Loucy (cell line): ENCODE measurements around the gene STPG4.

Source experiments
- H2AFZ ChIP-seq: fragments of 200-600 bp; sonication (generic); 2 replicates; pipeline ENCODE4 v1.6.0; 2016; ENCODE audit warnings: antibody characterized with exemption, mild to moderate bottlenecking, low read length, moderate library complexity
- H3F3A ChIP-seq: fragments of 200-600 bp; 2 replicates; pipeline ENCODE4 v1.6.0; 2016; ENCODE audit warnings: antibody characterized with exemption, low read depth, mild to moderate bottlenecking
- H3K27me3 ChIP-seq: fragments of 200-600 bp; sonication (generic); 2 replicates; pipeline ENCODE4 v1.6.1; 2014; ENCODE audit warnings: low read length, mild to moderate bottlenecking; ENCODE audit not compliant: insufficient read depth, poor library complexity, severe bottlenecking
- H3K36me3 ChIP-seq: fragments of 200-600 bp; sonication (generic); 2 replicates; pipeline ENCODE4 v1.6.1; 2016; ENCODE audit warnings: low read length; ENCODE audit not compliant: insufficient read depth
- H3K4me1 ChIP-seq: fragments of 200-600 bp; sonication (generic); 2 replicates; pipeline ENCODE4 v1.5.1; 2014; ENCODE audit warnings: low read length, mild to moderate bottlenecking; ENCODE audit not compliant: insufficient read depth, poor library complexity, severe bottlenecking
- H3K4me2 ChIP-seq: fragments of 200-600 bp; sonication (generic); 2 replicates; pipeline ENCODE4 v1.6.0; 2014; ENCODE audit warnings: antibody characterized with exemption, low read length, low read depth, mild to moderate bottlenecking; ENCODE audit not compliant: poor library complexity, severe bottlenecking
- H3K4me3 ChIP-seq: fragments of 200-600 bp; sonication (generic); 2 replicates; pipeline ENCODE4 v1.5.1; 2014; ENCODE audit warnings: low read length, mild to moderate bottlenecking, mixed read lengths; ENCODE audit not compliant: poor library complexity, severe bottlenecking
- H3K79me2 ChIP-seq: fragments of 200-600 bp; sonication (generic); 2 replicates; pipeline ENCODE4 v1.6.1; 2014; ENCODE audit warnings: low read length; ENCODE audit not compliant: insufficient read depth
- H3K9ac ChIP-seq: fragments of 200-600 bp; sonication (generic); 2 replicates; pipeline ENCODE4 v1.6.0; 2014; ENCODE audit warnings: mild to moderate bottlenecking, low read depth, low read length, moderate library complexity; ENCODE audit not compliant: poor library complexity, severe bottlenecking
- H3K9me2 ChIP-seq: fragments of 200-600 bp; sonication (generic); replicated peaks from 2 replicates; pipeline ENCODE4 v1.6.1; 2016; ENCODE audit warnings: low read depth, low read length, mixed read lengths
- H3K9me3 ChIP-seq: fragments of 200-600 bp; sonication (generic); 2 replicates; pipeline ENCODE4 v1.6.1; 2014; ENCODE audit warnings: mild to moderate bottlenecking, antibody characterized with exemption, low read length, low read depth; ENCODE audit not compliant: insufficient read depth
- H4K20me1 ChIP-seq: fragments of 200-600 bp; sonication (generic); 2 replicates; pipeline ENCODE4 v1.6.0; 2014; ENCODE audit warnings: antibody characterized with exemption, low read length, mild to moderate bottlenecking; ENCODE audit not compliant: insufficient read depth, poor library complexity, severe bottlenecking
- EZH2phosphoT487 ChIP-seq: fragments of 200-600 bp; IDR thresholded peaks from 2 replicates; pipeline ENCODE4 v1.6.1; 2018; ENCODE audit warnings: antibody characterized with exemption, mild to moderate bottlenecking, moderate library complexity, borderline replicate concordance
- TF ChIP-seq, protein P1 (sequence below): fragments of 200-600 bp; sonication (generic); conservative IDR thresholded peaks from 2 replicates; pipeline ENCODE4 v1.5.1; 2014; ENCODE audit warnings: mild to moderate bottlenecking, antibody characterized with exemption, low read length

Gene STPG4

DNA sequence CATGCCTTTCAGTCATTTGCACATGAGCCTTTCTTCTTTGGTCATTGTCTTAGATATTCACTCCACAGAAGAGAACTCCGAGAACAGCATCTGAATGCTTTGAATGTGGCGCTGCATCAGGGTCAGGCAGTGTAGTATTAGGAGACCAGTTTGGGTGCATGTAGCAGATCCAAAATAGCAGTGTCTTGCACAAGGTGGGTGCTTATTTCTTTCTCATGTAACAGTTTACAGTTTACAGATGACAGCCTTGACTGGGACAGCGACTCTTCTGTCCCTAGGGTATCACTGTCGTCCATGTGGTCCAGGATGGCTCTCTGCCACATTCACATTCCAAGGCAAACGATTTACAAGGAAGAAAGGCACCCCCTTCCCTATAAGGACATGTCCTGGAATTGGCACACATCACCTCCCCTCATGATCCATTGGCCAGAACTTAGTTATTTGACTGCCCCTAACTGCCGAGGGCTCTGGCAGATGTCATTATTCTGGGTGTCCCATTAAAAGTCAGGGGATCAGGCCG is 101.0 kb downstream of the STPG4 start:
- no peaks in the 10 kb centered on the region for H3K79me2 ChIP-seq
- TF ChIP-seq EZH2phosphoT487, result no peak
- TF ChIP-seq, protein P1, sequence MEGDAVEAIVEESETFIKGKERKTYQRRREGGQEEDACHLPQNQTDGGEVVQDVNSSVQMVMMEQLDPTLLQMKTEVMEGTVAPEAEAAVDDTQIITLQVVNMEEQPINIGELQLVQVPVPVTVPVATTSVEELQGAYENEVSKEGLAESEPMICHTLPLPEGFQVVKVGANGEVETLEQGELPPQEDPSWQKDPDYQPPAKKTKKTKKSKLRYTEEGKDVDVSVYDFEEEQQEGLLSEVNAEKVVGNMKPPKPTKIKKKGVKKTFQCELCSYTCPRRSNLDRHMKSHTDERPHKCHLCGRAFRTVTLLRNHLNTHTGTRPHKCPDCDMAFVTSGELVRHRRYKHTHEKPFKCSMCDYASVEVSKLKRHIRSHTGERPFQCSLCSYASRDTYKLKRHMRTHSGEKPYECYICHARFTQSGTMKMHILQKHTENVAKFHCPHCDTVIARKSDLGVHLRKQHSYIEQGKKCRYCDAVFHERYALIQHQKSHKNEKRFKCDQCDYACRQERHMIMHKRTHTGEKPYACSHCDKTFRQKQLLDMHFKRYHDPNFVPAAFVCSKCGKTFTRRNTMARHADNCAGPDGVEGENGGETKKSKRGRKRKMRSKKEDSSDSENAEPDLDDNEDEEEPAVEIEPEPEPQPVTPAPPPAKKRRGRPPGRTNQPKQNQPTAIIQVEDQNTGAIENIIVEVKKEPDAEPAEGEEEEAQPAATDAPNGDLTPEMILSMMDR, result no peak
- no peak overlapping the region for H3K9ac ChIP-seq
- H4K20me1 ChIP-seq, result no peaks in the 10 kb centered on the region
- no peak overlapping the region for H3K4me2 ChIP-seq
- peaks cover 5% of the 10 kb centered on the region for H3K4me1 ChIP-seq
- no peak overlapping the region for H2AFZ ChIP-seq
- no peak overlapping the region for H3K4me3 ChIP-seq
- H3K9me3 ChIP-seq, result no peaks in the 10 kb centered on the region
- no peaks in the 10 kb centered on the region for H3K27me3 ChIP-seq
- H3K36me3 ChIP-seq, result peaks cover 13% of the 10 kb centered on the region; the same call in 1 of the 2 replicates
- no peaks in the 10 kb centered on the region for H3K9me2 ChIP-seq
- H3F3A ChIP-seq, result no peaks in the 10 kb centered on the region

DNA sequence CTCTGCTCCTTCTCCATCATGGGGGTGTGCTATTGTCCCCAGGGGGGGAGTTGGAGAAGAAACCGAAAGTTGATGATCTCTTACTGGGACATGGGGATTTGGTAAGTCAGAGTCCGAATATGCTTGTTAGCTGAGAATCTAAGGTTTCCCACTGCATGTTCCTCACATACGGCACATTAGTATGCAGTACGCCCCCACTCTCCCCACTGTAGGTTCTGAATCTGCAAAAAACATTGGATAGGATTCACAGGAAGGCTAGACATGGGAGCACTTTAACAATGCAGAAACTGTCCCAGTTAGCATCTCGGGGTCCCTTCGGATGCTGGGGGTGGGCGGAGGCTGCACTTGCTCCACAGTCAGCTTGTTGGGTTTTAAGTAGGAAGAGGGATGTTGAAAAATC is 102.3 kb downstream of the STPG4 start:
- Histone ChIP-seq H3K4me3 (no peak overlapping the region), H3K9me2 (no peaks in the 10 kb centered on the region), H3K36me3 (peaks cover 13% of the 10 kb centered on the region; the same call in 1 of the 2 replicates)

DNA sequence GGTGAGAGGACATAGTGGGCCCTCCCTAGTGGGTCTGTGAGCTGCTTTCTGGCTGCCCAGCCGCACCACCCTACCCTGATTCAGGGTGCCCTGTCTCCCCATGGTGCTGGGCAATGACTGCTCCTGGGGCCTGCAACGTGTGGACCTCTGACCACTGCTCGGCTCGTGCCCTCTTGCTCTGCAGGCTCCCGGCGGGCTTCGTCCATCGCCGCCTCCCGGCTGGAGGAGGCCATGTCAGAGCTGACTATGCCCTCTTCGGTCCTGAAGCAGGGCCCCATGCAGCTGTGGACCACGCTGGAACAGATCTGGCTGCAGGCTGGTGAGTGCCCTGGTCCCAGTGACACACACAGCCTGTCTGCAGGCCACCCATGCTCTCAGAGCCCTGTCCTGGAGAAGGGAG is 103.5 kb downstream of the STPG4 start:
- Histone ChIP-seq H3K9ac (no peak overlapping the region), H2AFZ (no peak overlapping the region), H3F3A (no peaks in the 10 kb centered on the region), H3K9me3 (no peaks in the 10 kb centered on the region), H3K36me3 (peaks cover 22% of the 10 kb centered on the region; the same call in 1 of the 2 replicates), H3K4me2 (no peak overlapping the region), H4K20me1 (no peaks in the 10 kb centered on the region), H3K4me3 (no peak overlapping the region), H3K27me3 (no peaks in the 10 kb centered on the region), H3K9me2 (no peaks in the 10 kb centered on the region), H3K79me2 (no peaks in the 10 kb centered on the region), H3K4me1 (no peaks in the 10 kb centered on the region)
- no peak for TF ChIP-seq EZH2phosphoT487
- TF ChIP-seq, protein P1, result no peak

More for the DNA sequence above, 102.3 kb downstream of the STPG4 start:
- H3K9me3 ChIP-seq, result no peaks in the 10 kb centered on the region
- no peaks in the 10 kb centered on the region for H3K27me3 ChIP-seq
- H3K4me1 ChIP-seq, result no peaks in the 10 kb centered on the region
- no peak for TF ChIP-seq EZH2phosphoT487
- TF ChIP-seq, protein P1, result no peak
- H4K20me1 ChIP-seq, result no peaks in the 10 kb centered on the region
- no peak overlapping the region for H3K9ac ChIP-seq
- no peak overlapping the region for H2AFZ ChIP-seq
- no peaks in the 10 kb centered on the region for H3F3A ChIP-seq
- H3K79me2 ChIP-seq, result no peaks in the 10 kb centered on the region
- H3K4me2 ChIP-seq, result no peak overlapping the region
